Measurements from ENCODE around the gene LDLRAD4. TPM values are rescaled to one million over a fixed set of nuclear protein-coding genes. Genes with fewer than 3 reads are reported as not detected.

Gene LDLRAD4
- total and polyA plus RNA-seq, 8 donors, result 14.1 to 26.6 (median 18.8) TPM

DNA sequence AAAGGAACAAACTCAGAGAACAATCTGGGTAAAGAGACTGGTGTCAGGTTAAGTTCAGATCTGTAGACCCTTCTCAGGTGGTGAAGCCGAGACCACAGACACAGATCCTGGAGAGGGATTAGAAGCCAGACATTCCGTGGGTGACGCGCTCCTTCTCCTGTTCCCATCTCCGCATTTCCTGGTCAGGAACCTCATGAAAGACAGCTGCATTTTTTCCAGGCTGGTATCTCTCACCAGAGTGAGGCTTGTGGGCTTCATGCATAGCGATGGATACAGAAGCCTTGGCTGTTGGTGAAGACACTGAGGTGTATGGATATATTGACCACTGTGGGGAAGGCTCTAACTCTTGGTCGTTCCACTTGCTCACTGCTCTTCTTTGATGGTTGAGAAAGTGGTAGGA is 355.2 kb downstream of the LDLRAD4 start:
- ATAC-seq, result no peak
- H3K4me1 ChIP-seq, result peaks cover 0 to 26% of the 10 kb centered on the region in 2 donors
- no peak overlapping the region for H3K4me3 ChIP-seq
- TF ChIP-seq, protein P1, sequence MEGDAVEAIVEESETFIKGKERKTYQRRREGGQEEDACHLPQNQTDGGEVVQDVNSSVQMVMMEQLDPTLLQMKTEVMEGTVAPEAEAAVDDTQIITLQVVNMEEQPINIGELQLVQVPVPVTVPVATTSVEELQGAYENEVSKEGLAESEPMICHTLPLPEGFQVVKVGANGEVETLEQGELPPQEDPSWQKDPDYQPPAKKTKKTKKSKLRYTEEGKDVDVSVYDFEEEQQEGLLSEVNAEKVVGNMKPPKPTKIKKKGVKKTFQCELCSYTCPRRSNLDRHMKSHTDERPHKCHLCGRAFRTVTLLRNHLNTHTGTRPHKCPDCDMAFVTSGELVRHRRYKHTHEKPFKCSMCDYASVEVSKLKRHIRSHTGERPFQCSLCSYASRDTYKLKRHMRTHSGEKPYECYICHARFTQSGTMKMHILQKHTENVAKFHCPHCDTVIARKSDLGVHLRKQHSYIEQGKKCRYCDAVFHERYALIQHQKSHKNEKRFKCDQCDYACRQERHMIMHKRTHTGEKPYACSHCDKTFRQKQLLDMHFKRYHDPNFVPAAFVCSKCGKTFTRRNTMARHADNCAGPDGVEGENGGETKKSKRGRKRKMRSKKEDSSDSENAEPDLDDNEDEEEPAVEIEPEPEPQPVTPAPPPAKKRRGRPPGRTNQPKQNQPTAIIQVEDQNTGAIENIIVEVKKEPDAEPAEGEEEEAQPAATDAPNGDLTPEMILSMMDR (IDR thresholded peaks at IDR 0.05), result no peak
- no peaks in the 10 kb centered on the region for H3K27me3 ChIP-seq
- DNase-seq, result no peak
- H3K27ac ChIP-seq, result no peak overlapping the region
- intact Hi-C loops (cut with DNase I), result no loop called here
- H3K36me3 ChIP-seq, result no peaks in the 10 kb centered on the region
- no peaks in the 10 kb centered on the region for H3K9me3 ChIP-seq

DNA sequence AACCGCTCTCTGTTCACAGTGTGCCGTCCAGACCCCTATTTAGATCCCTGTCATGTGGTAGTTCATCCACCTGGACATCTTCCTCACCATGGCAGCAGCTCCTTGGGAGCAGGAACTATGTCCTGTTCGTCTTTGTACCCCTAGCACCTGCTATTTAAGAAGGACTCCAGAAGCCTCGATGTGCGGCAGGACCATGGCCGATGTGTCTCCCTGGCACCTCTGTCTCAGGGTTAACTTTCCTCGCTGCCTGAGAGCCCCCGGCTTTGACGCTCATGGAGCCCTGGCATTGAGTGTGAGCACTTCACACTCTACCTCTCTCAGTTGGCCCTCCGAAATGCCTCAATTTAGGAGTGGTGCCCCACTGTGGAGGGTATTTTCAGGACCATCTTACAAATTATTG is 355.8 kb downstream of the LDLRAD4 start:
- H3K9me3 ChIP-seq, result no peaks in the 10 kb centered on the region
- no peak overlapping the region for H3K4me3 ChIP-seq
- peaks cover 0 to 26% of the 10 kb centered on the region in 2 donors for H3K4me1 ChIP-seq
- TF ChIP-seq, protein P1 (IDR thresholded peaks at IDR 0.05), result no peak
- DNase-seq (no peak), ATAC-seq (no peak)
- intact Hi-C loops (cut with DNase I), result no loop called here
- H3K27me3 ChIP-seq, result no peaks in the 10 kb centered on the region
- no peaks in the 10 kb centered on the region for H3K36me3 ChIP-seq
- no peak overlapping the region for H3K27ac ChIP-seq

DNA sequence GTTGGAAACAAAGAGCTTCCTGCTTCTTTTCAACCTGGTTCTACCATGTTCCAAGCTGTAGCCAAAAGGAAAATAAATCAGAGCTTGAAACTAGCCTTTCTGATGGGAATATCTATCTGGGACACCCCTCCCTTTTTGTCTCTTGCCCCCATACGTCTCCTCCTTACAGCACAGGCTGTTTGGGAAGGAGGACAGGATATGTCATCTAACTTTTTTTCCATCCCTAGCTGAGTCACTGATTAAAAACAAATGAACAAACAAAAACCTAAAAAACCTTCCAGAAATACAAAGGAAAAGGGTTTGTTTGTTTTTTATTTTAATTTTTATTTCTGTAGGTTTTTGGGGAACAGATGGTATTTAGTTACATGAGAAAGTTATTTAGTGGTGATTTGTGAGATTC is 356.2 kb downstream of the LDLRAD4 start:
- ATAC-seq (no peak), DNase-seq (no peak)
- H3K27ac ChIP-seq, result no peak overlapping the region
- intact Hi-C loops (cut with DNase I), result no loop called here
- H3K4me1 ChIP-seq, result peaks cover 0 to 29% of the 10 kb centered on the region in 2 donors
- H3K36me3 ChIP-seq, result no peaks in the 10 kb centered on the region
- no peaks in the 10 kb centered on the region for H3K27me3 ChIP-seq
- TF ChIP-seq, protein P1 (IDR thresholded peaks at IDR 0.05), result no peak
- no peak overlapping the region for H3K4me3 ChIP-seq
- no peaks in the 10 kb centered on the region for H3K9me3 ChIP-seq

DNA sequence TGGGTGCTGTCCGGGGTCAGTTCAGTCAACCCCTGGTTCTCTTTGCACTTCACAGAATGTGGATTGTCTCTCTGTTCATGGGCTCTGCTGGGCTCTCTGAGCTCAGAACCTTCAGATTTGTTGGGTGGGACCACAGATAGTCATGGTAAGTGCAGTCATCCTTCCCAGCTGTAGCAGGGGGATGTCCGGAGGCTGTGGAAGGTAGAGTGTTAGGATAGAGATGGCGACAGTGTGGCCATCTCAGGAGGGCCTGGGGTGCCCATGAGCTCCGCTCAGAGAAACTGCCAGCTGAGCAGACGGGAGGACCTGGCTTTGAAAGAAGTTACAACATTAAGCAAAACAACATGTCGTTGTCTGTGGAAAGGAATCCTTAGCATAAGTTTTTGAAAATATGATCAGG is 358.0 kb downstream of the LDLRAD4 start:
- Histone ChIP-seq H3K36me3 (no peaks in the 10 kb centered on the region), H3K27me3 (no peaks in the 10 kb centered on the region), H3K27ac (peak overlapping the region; percentile 33 to 62), H3K4me3 (no peak overlapping the region), H3K4me1 (peaks cover 0 to 33% of the 10 kb centered on the region in 2 donors), H3K9me3 (no peaks in the 10 kb centered on the region)
- DNase-seq, result no peak
- TF ChIP-seq, protein P1 (IDR thresholded peaks at IDR 0.05), result no peak
- intact Hi-C loops (cut with DNase I), result no loop called here
- no peak for ATAC-seq

DNA sequence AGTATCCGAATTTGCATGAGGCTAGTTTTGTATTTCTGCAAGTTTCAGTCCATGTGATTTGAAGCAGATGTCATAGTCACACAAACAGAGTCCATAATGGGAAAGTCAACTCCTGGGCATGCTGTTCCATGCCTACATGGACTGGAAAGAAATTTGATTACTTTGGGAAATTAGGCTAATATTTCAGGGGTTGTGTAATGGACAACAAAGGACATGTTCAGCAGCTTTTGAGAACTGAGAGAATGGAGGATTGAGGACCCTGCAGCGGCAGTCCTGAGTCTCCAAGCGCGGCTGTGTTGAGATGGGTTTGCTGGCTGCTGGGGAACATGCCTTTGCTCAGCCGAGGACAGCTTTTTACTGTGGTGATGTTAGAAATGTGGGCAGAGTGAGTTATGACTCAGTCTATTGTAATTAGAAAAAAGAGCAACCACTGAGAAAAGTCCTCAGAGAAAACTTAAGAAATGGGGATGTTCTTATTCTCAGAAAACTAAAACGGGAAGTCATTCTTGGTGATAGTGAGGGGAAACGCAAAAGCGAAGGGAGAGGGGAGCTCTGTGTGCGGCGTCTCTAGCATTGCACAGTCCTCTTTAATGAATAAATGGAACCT is 358.6 kb downstream of the LDLRAD4 start:
- TF ChIP-seq, protein P1 (IDR thresholded peaks at IDR 0.05), result no peak
- Histone ChIP-seq H3K9me3 (no peaks in the 10 kb centered on the region), H3K27ac (peak overlapping the region; percentile 47 to 62), H3K4me1 (peaks cover 0 to 33% of the 10 kb centered on the region in 2 donors), H3K4me3 (no peak overlapping the region), H3K36me3 (no peaks in the 10 kb centered on the region), H3K27me3 (no peaks in the 10 kb centered on the region)
- ATAC-seq (peak; percentile 85), DNase-seq (no peak)
- intact Hi-C loops (cut with DNase I), result no loop called here
